GM04503 (cell line): ENCODE measurements around the gene ASRGL1.
A peak's percentile ranks its signal among the peaks of the same experiment; 100 is the strongest.

Source experiments
- DNase-seq: peaks from one replicate; pipeline ENCODE4 v3.0.0-alpha.2; 2012; ENCODE audit warnings: low read depth

ASRGL1 gene

GRCh38 chr11:62416596-62416995 lies 79.3 kb downstream of the ASRGL1 start:
- no peak for DNase-seq

DNA sequence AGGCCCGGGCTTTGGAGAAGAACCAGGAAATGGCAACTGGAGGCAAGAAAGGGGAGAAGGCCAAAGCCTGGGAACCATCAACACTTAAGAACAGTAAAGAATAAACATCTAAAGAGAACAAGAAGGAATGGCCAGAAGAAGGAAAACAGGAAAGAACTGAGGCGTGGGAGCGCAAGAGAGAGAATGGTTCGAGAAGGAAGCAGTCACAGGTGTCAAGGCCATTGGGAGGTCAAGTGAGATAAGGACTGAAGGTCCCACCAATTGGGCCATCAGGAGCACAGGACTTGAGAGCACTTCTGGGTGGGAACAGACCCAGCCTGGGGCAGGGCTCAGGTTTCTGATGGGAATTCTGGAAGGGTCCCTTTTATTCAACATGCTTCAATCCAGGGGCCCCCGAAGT lies 80.9 kb downstream of the ASRGL1 start:
- DNase-seq: no peak

DNA sequence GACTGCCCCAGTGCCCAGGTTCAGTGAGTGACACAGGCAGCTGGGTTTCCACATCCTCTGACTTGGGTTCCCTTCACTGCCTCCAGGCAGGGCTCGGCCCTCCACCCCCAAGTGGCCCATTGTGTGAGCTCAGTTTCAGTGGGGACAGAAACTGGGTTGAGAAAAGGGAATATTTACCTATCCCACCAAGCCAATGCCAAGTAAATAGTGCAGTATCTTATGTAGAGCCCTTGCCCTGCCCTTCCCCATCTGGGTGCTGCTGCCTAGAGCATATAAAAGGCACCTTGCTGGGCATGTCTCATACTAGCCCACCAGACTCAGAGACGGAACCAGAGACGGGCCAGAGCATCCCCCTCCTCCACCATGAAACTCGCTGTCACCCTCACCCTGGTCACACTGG lies 81.5 kb downstream of the ASRGL1 start, which contains the start of gene SCGB1A1:
TSS of gene SCGB1A1 (plus strand) at position 301 of the 400 bp plus-strand sequence. CDS start at position 364, 63 bp downstream.
- no peak for DNase-seq

- DNase-seq: no peak
Observed at GRCh38 chr11:62419314-62419929, 82.2 kb downstream of the ASRGL1 start.

DNA sequence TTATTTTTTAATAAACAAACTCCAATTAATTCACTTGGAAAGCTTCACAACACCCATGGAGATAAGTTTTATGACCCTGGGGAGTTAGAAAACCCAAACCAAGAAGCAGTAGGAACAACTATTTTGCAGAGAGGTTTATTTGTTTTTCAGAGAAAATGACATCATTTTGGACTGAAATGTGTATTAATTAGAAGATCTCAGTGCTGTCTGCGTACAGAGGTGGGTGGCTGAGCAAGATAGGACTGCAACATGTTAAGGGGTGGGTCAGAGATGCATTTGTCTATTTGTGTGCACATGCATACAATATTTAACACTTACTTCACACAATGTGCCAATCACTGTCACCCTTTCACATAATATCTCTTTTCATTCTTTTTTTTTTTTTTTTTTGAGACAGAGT lies 82.7 kb downstream of the ASRGL1 start:
- DNase-seq: no peak

GRCh38 chr11:62420882-62421281 lies 83.6 kb downstream of the ASRGL1 start:
- DNase-seq: no peak

GRCh38 chr11:62421996-62422395 lies 84.7 kb downstream of the ASRGL1 start:
- no peak for DNase-seq

GRCh38 chr11:62423012-62423411 lies 85.8 kb downstream of the ASRGL1 start:
- DNase-seq: no peak

GRCh38 chr11:62427630-62428233 lies 90.5 kb downstream of the ASRGL1 start:
- peak; percentile 58 for DNase-seq

GRCh38 chr11:62428871-62429560 lies 91.8 kb downstream of the ASRGL1 start:
- DNase-seq: no peak

DNA sequence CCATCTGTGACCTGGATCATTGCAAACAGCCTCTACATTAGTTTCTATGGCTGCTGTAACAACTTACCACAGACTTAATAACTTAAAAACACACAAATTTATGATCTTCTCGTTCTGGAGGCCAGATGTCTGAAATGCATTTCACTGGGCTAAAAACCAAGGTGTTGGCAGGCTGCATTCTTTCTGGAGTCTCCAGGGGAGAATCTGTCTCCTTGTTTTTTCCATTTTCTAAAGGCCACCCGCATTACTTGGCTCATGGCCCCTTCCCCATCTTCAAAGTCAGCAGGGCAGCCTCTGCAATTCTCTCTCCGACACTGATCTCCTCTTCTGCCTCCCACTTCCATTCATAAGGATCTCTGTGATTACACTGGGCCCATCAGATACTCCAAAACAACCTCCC lies 93.2 kb downstream of the ASRGL1 start:
- DNase-seq: peak; percentile 64

- peak; percentile 83 for DNase-seq
Observed at GRCh38 chr11:62431171-62431901, 94.1 kb downstream of the ASRGL1 start.

DNA sequence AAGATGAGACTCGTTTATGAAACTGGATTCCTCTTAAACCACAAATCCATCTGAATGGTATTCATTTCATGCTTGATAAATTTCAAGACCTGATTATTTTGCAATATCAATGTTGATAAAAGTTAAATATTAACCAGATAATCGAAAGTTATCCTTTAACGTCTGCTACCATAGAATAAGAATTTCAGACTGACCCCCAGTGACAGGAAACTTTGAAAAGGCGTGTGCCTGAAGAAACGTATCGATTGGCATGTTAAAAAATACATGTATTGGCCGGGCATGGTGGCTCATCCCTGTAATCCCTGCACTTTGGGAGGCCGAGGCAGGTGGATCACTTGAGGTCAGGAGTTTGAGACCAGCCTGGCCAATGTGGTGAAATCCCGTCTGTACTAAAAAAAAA lies 95.4 kb downstream of the ASRGL1 start:
- no peak for DNase-seq

- DNase-seq: no peak
Observed at GRCh38 chr11:62433141-62433903, 96.1 kb downstream of the ASRGL1 start.

- DNase-seq: no peak
Observed at GRCh38 chr11:62433904-62434276, 96.6 kb downstream of the ASRGL1 start.

- no peak for DNase-seq
Observed at GRCh38 chr11:62435846-62436660, 98.8 kb downstream of the ASRGL1 start.

- no peak for DNase-seq
Observed at GRCh38 chr11:62437616-62438015, 100.4 kb downstream of the ASRGL1 start.

GRCh38 chr11:62438641-62439040 lies 101.4 kb downstream of the ASRGL1 start:
- no peak for DNase-seq

DNA sequence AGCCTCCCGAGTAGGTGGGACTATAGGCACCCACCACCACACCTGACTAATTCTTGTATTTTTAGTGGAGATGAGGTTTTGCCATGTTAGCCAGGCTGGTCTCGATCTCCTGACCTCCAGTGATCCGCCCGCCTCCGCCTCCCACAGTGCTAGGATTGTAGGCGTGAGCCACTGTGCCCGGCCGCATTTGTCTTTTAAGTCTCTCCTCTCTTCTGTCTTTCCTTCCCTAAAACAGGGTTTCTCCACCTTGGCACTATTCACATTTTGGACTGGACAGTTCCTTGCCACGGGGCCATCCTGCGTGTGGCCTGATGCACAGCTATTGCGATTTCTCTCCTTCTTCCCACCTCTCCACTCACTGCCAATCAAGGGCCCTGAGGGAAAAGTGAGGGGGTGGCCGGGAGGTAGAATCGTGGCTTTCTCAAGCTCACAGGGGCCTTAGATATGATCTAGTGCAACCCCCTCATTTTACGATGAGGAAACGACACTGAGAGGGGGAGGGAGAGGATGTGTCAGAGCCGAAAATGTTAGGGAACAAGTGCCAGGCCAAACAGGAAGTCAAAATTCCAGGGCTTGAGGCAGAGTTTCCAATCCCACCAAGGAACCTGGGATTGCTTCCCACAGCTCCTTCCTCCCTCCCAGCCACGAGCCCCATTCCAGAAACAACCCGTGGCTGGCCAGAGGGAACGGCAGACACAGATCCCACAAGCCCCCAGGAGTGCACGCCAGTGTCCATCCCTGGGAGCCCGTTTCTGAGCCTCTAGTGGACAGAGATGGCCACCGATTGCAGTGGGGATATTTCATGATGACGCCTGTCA lies 102.7 kb downstream of the ASRGL1 start:
- DNase-seq: peak; percentile 68
